Islet of Langerhans (tissue), 1 donor: ENCODE measurements around the gene ARMC5.

ENCODE experiments used
- FAIRE-seq: peaks from one replicate; lab custom pipeline; 2011; peaks lifted over from hg19 to GRCh38; lab: Jason Lieb, UNC

The ARMC5 gene

GRCh38 chr16:31461921-31462804, 2.9 kb downstream of the ARMC5 start:
- FAIRE-seq, result no peak

GRCh38 chr16:31464348-31464769, 5.1 kb downstream of the ARMC5 start:
- no peak for FAIRE-seq

- no peak for FAIRE-seq
Observed at GRCh38 chr16:31464781-31465260, 5.5 kb downstream of the ARMC5 start.

GRCh38 chr16:31465788-31466370, 6.6 kb downstream of the ARMC5 start:
- no peak for FAIRE-seq

- FAIRE-seq, result no peak
Observed at GRCh38 chr16:31466381-31466841, 7.1 kb downstream of the ARMC5 start.

- FAIRE-seq, result no peak
Observed at GRCh38 chr16:31467151-31467773, 8.0 kb downstream of the ARMC5 start.

- FAIRE-seq, result no peak
Observed at GRCh38 chr16:31467858-31468257, 8.6 kb downstream of the ARMC5 start.

GRCh38 chr16:31470615-31471014, 11.3 kb downstream of the ARMC5 start:
- FAIRE-seq, result no peak

GRCh38 chr16:31471241-31471874, 12.1 kb downstream of the ARMC5 start:
- no peak for FAIRE-seq

GRCh38 chr16:31471875-31472708, 12.8 kb downstream of the ARMC5 start, which contains the start of gene TGFB1I1:
Gene TGFB1I1 (plus strand): TSS chr16:31472152. CDS start chr16:31472189, 37 bp downstream.
- FAIRE-seq, result no peak

- FAIRE-seq, result no peak
Observed at GRCh38 chr16:31472709-31473203, 13.5 kb downstream of the ARMC5 start.

- FAIRE-seq, result no peak
Observed at GRCh38 chr16:31473264-31473984, 14.1 kb downstream of the ARMC5 start.

- no peak for FAIRE-seq
Observed at GRCh38 chr16:31474173-31474714, 14.9 kb downstream of the ARMC5 start.

- no peak for FAIRE-seq
Observed at GRCh38 chr16:31474773-31475738, 15.8 kb downstream of the ARMC5 start.

- no peak for FAIRE-seq
Observed at GRCh38 chr16:31475946-31476302, 16.6 kb downstream of the ARMC5 start.

GRCh38 chr16:31476303-31477219, 17.3 kb downstream of the ARMC5 start:
- no peak for FAIRE-seq

GRCh38 chr16:31477220-31478216, 18.2 kb downstream of the ARMC5 start:
- FAIRE-seq, result no peak
